ENCODE data around the gene NELFB. TPM values are rescaled to one million over a fixed set of nuclear protein-coding genes. Genes with fewer than 3 reads are reported as not detected.

The NELFB gene
- polyA plus RNA-seq, 3 donors = 17.3 to 44.2 (median 18.8) TPM

DNA sequence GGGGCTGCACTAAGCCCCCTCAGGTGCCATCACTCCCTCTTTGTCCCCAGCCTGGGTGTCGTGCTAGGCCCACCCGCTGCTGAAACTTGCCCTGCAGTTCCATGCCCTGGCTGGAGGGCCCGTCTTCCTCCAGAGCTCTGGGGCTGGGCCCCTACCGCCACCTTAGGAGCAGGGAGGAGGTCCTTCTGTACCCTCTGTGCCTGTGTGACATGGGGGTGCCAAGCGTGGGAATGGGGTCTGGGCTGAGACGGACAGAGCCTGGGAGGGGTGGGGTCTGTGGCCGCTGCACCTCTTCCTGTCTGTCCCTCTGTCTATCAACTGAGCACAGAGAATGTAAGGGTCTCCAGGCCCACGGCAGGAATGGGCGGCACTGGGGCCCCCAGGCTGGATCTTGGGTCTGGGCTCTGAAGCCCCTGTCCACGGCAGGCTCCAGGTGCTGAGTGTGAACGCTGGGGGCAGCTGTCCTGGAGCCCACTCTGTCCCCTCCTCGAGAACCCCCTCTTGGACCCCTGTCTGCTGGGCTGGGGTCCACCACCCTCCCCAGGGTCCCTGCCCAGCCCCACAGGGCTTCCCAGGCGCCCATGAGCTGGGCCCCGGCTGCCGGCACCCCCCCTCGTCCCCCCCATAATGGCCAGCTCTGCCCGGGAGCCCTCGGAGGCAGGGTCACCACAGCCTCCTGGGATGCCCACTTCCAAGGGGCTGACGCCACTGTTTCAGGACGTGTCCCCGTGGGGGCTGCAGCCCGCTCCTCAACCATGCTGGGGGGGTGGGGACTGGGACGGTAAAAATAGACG, 62.8 kb downstream of the NELFB start:
- H3K27me3 ChIP-seq (ENCODE audit: control insufficient read depth in 2 of 2, insufficient read depth in 2 of 2, low read length in 2 of 2) = peaks cover 0 to 20% of the 10 kb centered on the region in 2 donors
- Mint-ChIP-seq H3K4me3 (no peak overlapping the region), H3K4me1 (peaks cover 5% of the 10 kb centered on the region), H3K27me3 (ENCODE audit: low read depth in 3 of 3) (peaks cover 2 to 21% (median 4%) of the 10 kb centered on the region in 3 donors), H3K27ac (no peak overlapping the region), H3K9me3 (peaks cover 0 to 3% (median 1%) of the 10 kb centered on the region in 7 donors), H3K36me3 (no peaks in the 10 kb centered on the region)
- H3K4me1 ChIP-seq (ENCODE audit: control insufficient read depth in 1 of 2, insufficient read depth in 2 of 2, low read length in 2 of 2) = peaks cover 17 to 24% of the 10 kb centered on the region in 2 donors
- H3K9ac ChIP-seq (ENCODE audit: insufficient read depth, low read length, poor library complexity, severe bottlenecking) = no peak overlapping the region
- no peak for DNase-seq
- H4K20me1 ChIP-seq (ENCODE audit: insufficient read depth, low read length) = no peaks in the 10 kb centered on the region
- WGBS (ENCODE audit: insufficient coverage) = 93% methylated on average over 14 of the region's 24 CpGs
- H3K9me3 ChIP-seq (replicated peaks in 1 of 2; ENCODE audit: control insufficient read depth in 1 of 2, insufficient read depth in 1 of 2, low read length in 2 of 2) = no peaks in the 10 kb centered on the region
- intact Hi-C loops (cut with micrococcal nuclease) = no loop called here
- H3K79me2 ChIP-seq (ENCODE audit: insufficient read depth, low read length) = no peaks in the 10 kb centered on the region
- H3K4me3 ChIP-seq (replicated peaks in 1 of 3; ENCODE audit: low read depth in 2 of 3, low read length in 3 of 3) = no peak overlapping the region
- H3K27ac ChIP-seq (ENCODE audit: low read depth in 1 of 2, low read length in 2 of 2) = no peak overlapping the region
- no peak overlapping the region for H2AFZ ChIP-seq (ENCODE audit: insufficient read depth, low read depth, low read length, poor library complexity, severe bottlenecking)
- no peak overlapping the region for H3K4me2 ChIP-seq (replicated peaks; ENCODE audit: extremely low read depth, low read length, poor library complexity, severe bottlenecking)
- TF ChIP-seq, protein P1, sequence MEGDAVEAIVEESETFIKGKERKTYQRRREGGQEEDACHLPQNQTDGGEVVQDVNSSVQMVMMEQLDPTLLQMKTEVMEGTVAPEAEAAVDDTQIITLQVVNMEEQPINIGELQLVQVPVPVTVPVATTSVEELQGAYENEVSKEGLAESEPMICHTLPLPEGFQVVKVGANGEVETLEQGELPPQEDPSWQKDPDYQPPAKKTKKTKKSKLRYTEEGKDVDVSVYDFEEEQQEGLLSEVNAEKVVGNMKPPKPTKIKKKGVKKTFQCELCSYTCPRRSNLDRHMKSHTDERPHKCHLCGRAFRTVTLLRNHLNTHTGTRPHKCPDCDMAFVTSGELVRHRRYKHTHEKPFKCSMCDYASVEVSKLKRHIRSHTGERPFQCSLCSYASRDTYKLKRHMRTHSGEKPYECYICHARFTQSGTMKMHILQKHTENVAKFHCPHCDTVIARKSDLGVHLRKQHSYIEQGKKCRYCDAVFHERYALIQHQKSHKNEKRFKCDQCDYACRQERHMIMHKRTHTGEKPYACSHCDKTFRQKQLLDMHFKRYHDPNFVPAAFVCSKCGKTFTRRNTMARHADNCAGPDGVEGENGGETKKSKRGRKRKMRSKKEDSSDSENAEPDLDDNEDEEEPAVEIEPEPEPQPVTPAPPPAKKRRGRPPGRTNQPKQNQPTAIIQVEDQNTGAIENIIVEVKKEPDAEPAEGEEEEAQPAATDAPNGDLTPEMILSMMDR (IDR thresholded peaks at IDR 0.05) = no peak
- H3K36me3 ChIP-seq (replicated peaks in 1 of 2; ENCODE audit: control insufficient read depth in 1 of 2, insufficient read depth in 2 of 2, low read length in 2 of 2) = no peaks in the 10 kb centered on the region

DNA sequence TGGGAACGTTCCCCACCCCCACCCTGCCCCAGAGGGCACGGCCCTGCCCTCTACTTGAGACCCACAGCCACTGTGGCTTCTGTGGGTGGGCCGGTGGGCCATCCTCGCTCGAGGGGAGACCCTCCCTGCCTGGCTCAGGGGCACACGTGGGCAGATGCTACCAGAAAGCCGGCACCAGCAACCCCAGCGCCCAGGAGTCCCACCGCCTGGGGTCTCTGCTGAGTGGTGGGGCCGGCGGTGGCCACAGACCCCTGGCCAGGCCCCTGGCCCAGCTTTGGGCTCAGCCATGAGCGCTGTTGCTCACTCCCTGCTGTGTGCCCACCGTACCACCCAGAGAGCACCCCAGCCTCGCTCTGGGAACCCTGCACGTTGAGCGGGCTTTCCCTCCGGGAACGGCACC, 63.5 kb downstream of the NELFB start:
- Mint-ChIP-seq H3K9me3 (peaks cover 0 to 3% (median 1%) of the 10 kb centered on the region in 7 donors), H3K27me3 (ENCODE audit: low read depth in 3 of 3) (peaks cover 2 to 21% (median 4%) of the 10 kb centered on the region in 3 donors), H3K4me1 (peaks cover 5% of the 10 kb centered on the region), H3K36me3 (no peaks in the 10 kb centered on the region), H3K4me3 (no peak overlapping the region), H3K27ac (no peak overlapping the region)
- no peak overlapping the region for H3K27ac ChIP-seq (ENCODE audit: low read depth in 1 of 2, low read length in 2 of 2)
- WGBS (ENCODE audit: insufficient coverage) = 89% methylated on average over 15 of the region's 18 CpGs
- peaks cover 0 to 20% of the 10 kb centered on the region in 2 donors for H3K27me3 ChIP-seq (ENCODE audit: control insufficient read depth in 2 of 2, insufficient read depth in 2 of 2, low read length in 2 of 2)
- no peak overlapping the region for H3K4me2 ChIP-seq (replicated peaks; ENCODE audit: extremely low read depth, low read length, poor library complexity, severe bottlenecking)
- no peaks in the 10 kb centered on the region for H3K79me2 ChIP-seq (ENCODE audit: insufficient read depth, low read length)
- H3K9me3 ChIP-seq (replicated peaks in 1 of 2; ENCODE audit: control insufficient read depth in 1 of 2, insufficient read depth in 1 of 2, low read length in 2 of 2) = no peaks in the 10 kb centered on the region
- H3K4me3 ChIP-seq (replicated peaks in 1 of 3; ENCODE audit: low read depth in 2 of 3, low read length in 3 of 3) = no peak overlapping the region
- H3K9ac ChIP-seq (ENCODE audit: insufficient read depth, low read length, poor library complexity, severe bottlenecking) = no peak overlapping the region
- no peak for DNase-seq
- intact Hi-C loops (cut with micrococcal nuclease) = no loop called here
- H2AFZ ChIP-seq (ENCODE audit: insufficient read depth, low read depth, low read length, poor library complexity, severe bottlenecking) = no peak overlapping the region
- H3K4me1 ChIP-seq (ENCODE audit: control insufficient read depth in 1 of 2, insufficient read depth in 2 of 2, low read length in 2 of 2) = peaks cover 17 to 24% of the 10 kb centered on the region in 2 donors
- no peaks in the 10 kb centered on the region for H3K36me3 ChIP-seq (replicated peaks in 1 of 2; ENCODE audit: control insufficient read depth in 1 of 2, insufficient read depth in 2 of 2, low read length in 2 of 2)
- no peaks in the 10 kb centered on the region for H4K20me1 ChIP-seq (ENCODE audit: insufficient read depth, low read length)
- TF ChIP-seq, protein P1 (IDR thresholded peaks at IDR 0.05) = no peak
